GM19240 (cell line): ENCODE data around the gene HNRNPH1.
A peak's percentile ranks its signal among the peaks of the same experiment; 100 is the strongest.
"Not testable (repeated sequence)": the region's sequence is repeated elsewhere in the genome, so short reads cannot be mapped to it uniquely, and the experiment has no call there.

ENCODE experiments used
- DNase-seq: peaks from one replicate; pipeline ENCODE4 v3.0.0; 2011; ENCODE audit warnings: low spot score; ENCODE audit not compliant: insufficient read length

The HNRNPH1 gene, protein sequence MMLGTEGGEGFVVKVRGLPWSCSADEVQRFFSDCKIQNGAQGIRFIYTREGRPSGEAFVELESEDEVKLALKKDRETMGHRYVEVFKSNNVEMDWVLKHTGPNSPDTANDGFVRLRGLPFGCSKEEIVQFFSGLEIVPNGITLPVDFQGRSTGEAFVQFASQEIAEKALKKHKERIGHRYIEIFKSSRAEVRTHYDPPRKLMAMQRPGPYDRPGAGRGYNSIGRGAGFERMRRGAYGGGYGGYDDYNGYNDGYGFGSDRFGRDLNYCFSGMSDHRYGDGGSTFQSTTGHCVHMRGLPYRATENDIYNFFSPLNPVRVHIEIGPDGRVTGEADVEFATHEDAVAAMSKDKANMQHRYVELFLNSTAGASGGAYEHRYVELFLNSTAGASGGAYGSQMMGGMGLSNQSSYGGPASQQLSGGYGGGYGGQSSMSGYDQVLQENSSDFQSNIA

DNA sequence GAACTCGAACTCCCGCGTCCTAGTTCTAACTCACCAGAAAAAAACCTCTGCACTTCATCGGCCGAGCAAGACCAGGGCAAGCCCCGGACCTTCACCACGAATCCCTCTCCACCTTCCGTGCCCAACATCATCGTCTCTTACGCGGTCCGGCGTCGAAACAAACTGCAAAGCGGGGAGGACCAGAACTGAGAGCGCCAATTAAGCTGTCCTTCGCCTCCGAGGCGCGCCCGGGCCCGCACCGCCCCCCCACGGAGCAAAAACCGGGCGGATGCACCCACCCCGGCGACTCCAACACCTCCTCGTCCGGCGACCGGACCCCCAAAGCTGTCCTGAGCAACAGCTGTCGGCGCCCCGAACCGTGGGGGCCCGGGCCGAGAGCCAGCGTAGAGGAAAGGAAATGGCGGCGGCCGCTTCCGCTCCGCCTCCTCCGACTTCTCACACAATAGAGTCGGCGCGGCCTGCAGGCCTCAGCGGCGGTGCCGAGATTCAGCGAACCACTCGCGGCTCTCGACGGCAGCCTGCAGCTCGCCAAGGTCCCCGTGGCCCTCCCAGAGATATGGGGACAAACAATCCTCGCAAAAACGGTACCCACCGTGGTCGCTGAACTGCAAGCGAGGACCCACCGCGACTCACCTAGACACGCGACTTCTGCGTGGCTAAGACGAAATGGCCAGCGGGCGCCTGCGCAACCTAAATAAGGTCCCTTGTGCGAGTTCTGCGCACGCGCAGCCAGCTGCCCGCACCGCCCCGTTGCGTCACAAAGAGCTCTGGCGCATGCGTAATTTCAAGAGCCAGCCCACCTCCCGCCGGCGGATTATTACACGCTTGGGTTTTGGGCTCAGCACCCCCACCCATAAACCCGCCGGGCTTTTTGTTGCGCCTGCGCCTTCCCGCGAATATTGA, at the start of gene HNRNPH1:
Gene HNRNPH1 (minus strand): TSS at position 669 of the 903 bp plus-strand sequence. CDS start 538 bp downstream, at position 131.
- DNase-seq = peak; percentile 98

DNA sequence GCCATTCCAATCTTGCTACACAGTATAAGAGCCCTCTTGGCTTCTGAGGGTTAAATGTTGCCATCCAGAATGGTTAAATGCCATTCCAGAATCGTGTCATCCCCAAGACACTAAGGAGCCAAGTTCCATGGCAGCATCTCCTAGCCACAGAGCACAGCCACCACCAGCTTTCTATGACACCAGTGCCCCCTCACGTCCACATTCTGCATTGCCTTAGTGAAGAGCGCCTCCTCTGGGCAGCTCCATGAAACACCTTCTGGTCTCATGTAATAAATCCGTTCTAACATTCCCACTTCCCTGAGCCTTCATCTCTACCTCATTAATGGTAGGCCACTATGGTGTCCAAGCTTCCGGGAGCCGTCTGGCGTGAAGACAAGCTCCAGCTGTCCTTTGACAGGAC, 44.9 kb upstream of the HNRNPH1 start:
- no peak for DNase-seq

DNA sequence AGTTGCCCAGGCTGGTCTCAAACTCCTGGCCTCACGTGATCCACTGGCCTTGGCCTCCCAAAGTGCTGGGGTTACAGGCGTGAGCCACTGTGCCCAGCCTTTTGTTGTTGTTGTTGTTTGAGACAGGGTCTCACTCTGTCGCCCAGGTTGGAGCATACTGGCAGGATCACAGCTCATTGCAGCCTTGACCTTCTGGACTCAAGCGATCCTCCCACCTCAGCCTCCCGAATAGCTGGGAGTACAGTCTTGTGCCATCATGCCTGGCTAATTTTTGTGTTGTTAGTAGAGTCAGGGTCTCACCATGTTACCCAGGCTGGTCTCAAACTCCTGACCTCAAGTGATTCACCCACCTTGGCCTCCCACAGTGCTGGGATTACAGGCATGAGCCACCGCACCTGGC, 38.2 kb upstream of the HNRNPH1 start:
- not testable (repeated sequence) for DNase-seq

DNA sequence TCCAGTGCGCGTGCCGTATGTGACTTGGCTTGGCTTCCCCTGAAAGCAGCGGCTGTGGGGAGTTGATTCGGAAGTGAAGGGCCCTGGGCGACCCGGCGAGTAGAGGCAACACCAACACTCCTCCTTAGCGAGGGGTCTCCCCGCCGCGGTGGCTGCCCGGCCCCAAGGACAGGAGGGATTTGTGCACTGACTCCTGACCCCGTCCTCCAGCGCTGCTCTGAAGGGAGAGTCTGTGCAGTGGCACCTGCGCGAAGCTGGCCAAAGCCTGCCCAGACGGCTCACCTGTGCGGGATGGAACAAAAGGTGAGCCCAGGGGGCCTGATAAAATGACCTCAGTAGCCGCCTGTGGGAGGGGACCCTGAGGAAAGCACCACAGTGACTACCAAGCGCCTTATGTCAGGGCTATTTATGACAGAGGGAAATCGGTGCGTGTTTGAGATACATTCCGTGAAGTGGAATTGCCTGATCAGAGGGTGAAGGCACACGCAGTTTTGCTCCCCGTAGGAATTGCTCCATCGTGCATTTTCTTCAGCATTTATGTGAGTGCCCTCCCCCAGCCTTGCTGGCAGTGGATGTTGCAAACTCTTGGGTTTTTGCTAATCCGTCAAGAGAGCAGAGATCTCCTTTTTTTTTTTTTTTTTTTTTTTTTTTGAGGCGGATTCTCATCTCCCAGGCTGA, 34.8 kb upstream of the HNRNPH1 start:
- DNase-seq = not testable (repeated sequence)

DNA sequence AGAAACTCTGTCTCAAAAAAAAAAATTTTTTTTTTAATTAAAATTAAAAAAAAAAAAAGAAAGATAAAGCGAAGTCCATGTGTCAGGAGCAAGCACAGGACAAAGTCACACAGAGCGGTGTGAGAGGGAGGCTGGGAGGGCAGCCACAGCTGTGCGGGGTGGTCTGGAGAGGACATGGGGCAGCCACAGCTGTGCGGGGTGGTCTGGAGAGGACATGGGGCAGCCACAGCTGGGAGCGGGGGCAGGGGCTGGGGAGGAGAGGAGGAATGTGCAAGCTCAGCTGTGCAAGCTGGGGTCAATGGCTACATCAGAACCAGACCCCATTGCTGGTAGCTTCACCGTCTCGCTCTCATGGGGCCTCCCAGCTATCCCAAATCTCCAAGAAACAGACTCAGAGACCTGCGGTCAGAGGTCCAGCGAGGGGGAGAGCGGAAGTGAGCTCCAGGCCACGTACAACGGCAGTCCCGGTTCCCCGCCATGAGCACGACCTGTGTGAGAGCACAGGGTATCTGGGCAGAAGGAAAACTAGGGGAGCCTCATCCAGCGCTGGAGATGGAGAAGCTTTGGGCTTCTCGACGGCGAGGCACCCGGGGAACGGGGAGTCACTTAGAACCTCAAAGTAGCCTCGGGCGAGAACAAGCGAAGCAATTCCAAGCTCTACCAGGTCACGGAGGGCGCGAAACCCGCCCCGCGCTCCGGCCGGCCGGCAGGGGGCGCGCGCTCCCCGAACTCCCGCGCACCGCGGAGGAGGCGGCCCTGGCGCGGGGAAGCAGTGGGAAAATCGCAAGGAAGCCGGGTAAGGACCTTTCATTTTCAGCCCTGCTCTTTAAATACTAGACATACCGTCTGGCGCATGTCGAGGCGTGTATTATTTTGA, 34.1 kb upstream of the HNRNPH1 start:
- not testable (repeated sequence) for DNase-seq

DNA sequence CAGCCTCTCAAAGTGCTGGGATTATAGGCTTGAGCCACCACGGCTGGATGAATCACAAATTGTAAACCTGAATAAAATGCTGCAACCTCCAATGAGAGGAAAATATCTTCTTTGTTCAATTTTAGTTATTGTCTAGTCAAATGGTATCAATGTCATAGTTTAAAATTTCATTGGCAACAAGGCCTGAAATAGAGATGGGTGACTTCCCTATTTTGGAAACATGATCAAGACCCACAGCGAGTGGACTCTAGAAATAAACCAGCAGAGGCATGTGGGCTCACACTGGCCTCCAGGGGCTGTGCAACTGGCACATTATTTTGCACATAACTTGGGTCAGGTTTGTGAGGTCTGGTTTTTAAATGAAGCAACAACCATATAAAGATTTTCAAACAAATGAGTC, 29.7 kb upstream of the HNRNPH1 start:
- DNase-seq = not testable (repeated sequence)

DNA sequence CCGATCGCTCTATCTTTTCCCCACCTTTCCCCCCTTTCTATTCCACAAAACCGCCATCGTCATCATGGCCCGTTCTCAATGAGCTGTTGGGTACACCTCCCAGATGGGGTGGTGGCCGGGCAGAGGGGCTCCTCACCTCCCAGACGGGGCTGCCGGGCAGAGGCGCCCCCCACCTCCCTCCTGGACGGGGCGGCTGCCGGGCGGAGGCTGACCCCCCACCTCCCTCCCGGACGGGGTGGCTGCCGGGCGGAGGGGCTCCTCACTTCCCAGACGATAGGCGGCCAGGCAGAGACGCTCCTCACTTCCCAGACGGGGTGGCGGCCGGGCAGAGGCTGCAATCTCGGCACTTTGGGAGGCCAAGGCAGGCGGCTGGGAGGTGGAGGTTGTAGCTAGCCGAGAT, 26.8 kb upstream of the HNRNPH1 start:
- DNase-seq = not testable (repeated sequence)

DNA sequence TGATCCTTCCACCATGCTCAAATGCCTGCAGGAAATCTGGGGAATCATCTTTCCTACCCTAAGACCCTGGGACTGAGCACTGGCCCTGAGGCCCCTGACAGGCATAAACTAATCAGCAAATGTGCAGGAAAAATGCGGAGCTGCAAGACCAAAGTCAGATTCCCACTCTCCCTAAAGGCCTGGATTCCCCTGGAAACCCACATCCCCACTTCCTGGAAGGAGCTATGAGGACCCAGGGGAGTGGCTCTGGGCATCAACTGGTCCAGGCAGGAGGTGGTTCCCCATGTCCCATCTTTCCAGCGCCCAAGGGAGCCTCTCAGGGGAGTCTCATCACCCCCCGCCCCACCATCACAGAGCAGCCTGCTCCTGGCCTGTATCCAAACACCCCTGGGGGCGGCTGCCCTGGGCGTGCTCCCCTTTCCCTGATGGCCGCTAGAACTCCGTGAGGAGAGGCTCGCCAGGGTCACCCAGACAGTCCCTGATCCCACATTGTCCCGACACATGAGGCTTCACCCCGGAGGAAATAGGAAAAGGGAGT, 25.8 kb upstream of the HNRNPH1 start:
- not testable (repeated sequence) for DNase-seq

DNA sequence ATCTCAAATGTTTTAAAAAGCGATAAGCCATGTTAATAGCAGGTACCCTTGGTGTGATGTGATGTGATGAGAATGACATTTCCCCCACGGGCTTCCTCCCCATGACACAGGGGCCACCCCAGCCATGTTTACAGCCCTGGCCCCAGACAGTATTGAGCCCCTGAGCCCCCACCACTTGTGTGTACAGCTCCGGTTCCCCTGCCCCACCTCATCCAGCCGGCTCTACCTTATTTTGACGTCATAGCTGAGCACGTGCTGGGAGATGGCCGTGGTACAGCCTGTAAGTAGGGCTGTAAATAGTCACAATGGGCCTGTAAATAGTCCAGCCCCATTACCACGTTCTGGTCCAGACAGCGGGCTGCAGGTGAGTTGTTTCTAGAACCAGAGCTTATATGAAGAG, 24.9 kb upstream of the HNRNPH1 start:
- DNase-seq = no peak

DNA sequence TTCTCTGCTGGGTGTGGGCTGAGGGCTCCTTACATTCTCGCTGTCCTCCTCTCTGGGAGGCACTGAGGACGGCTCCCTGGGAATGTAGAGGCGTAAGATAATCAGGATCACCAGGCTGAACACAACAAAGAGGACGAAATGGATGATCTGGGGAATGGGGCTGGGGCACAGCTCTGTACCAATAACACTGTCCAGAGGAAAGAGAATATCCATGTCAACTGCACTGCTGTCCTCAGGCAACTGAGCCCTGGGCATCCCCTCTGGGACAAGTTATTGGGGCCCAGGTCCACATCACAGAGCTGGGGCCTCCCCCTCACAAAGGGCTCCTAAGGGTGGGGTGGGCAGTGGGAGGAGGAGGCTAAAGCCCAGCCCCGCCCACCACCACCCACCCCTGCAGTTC, 21.3 kb upstream of the HNRNPH1 start:
- not testable (repeated sequence) for DNase-seq

DNA sequence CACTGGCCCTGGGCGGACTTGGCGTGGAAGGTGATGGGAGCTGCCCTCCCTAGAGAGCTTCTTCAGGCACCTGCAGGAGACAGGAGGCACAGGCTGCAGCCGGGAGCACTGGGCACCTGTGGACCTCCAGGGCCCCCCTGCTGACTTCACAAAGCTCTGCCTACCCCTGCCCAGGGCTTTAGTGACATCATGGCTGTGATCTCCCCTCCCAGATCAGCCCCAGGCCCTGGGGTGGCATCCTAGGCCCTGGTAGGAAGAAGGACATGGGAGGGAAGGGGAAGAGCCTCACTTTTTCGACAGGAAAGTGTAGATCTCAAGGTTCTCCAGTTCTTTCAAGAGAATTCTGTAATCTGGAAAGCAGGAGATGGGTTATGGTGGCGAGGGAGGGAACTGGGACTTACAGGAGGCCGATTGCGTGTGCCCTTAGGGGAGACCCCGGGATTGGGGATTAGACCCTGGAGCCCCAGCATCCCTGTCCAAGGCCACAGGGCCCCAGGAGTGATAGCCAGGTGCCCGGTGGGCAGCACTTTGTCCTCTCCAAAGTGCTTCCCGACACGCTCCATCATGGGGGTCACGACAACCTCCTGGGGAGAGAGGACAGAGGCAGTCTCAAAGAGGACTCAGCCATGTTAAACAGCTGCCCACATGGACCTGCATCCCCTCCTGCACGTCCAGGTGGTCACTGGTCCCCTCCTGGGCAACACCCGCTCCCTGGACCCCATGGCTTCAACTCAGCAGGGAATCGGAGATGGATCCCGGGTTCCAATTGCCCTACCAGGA, 19.9 kb upstream of the HNRNPH1 start:
- not testable (repeated sequence) for DNase-seq

DNA sequence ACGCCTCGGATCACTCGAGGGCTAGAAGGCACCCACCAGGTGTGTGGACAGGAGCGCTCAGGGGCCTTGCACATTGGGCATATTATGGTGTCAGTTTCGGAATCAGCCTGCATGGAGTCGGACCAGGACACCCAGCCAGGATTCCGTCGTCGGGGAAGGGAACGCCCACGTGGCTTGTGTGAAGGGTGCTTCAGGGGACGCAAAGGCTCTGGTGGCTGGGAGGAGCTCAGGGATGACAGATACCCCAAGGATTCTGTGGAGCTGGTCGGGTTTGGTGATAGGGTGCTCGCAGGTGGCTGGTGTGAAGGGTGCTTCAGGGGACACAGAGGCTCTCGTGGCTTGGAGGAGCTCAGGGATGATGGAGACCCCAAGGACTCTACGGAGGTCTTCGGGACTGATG, 19.2 kb upstream of the HNRNPH1 start:
- not testable (repeated sequence) for DNase-seq

DNA sequence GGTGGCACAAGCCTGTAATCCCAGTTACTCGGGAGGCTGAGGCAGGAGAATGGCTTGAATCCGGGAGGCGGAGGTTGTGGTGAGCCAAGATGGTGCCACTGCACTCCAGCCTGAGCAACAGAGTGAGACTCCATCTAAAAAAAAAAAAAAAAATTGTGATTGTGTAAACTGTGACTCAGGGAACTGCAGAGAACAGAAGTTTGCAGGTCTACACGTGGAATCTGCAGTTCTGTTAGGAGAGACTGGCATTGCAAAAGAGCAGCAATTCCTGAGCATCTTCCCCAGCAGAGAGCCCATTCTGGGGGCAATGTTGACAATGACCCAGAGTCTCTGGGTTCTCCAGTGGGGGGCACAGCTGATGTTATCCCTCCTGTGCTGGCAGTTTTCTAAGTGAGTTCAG, 18.3 kb upstream of the HNRNPH1 start:
- not testable (repeated sequence) for DNase-seq

DNA sequence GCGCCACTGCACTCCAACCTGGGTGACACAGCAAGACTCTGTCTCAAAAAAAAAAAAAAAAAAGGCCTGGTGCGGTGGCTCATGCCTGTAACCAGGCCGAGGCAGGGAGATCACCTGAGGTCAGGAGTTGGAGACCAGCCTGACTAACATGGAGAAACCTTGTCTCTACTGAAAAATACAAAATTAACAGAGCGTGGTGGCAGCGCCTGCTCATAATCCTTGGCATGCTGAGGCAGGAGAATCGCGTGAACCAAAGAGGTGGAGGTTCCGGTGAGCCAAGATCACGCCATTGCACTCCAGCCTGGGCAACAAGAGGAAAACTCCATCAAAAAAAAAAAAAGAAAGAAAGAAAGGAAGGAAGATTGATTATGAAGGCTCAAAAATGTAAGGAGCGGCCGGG, 15.8 kb upstream of the HNRNPH1 start:
- not testable (repeated sequence) for DNase-seq

DNA sequence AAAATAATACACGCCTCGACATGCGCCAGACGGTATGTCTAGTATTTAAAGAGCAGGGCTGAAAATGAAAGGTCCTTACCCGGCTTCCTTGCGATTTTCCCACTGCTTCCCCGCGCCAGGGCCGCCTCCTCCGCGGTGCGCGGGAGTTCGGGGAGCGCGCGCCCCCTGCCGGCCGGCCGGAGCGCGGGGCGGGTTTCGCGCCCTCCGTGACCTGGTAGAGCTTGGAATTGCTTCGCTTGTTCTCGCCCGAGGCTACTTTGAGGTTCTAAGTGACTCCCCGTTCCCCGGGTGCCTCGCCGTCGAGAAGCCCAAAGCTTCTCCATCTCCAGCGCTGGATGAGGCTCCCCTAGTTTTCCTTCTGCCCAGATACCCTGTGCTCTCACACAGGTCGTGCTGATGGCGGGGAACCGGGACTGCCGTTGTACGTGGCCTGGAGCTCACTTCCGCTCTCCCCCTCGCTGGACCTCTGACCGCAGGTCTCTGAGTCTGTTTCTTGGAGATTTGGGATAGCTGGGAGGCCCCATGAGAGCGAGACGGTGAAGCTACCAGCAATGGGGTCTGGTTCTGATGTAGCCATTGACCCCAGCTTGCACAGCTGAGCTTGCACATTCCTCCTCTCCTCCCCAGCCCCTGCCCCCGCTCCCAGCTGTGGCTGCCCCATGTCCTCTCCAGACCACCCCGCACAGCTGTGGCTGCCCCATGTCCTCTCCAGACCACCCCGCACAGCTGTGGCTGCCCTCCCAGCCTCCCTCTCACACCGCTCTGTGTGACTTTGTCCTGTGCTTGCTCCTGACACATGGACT, 11.1 kb upstream of the HNRNPH1 start:
- DNase-seq = not testable (repeated sequence)

DNA sequence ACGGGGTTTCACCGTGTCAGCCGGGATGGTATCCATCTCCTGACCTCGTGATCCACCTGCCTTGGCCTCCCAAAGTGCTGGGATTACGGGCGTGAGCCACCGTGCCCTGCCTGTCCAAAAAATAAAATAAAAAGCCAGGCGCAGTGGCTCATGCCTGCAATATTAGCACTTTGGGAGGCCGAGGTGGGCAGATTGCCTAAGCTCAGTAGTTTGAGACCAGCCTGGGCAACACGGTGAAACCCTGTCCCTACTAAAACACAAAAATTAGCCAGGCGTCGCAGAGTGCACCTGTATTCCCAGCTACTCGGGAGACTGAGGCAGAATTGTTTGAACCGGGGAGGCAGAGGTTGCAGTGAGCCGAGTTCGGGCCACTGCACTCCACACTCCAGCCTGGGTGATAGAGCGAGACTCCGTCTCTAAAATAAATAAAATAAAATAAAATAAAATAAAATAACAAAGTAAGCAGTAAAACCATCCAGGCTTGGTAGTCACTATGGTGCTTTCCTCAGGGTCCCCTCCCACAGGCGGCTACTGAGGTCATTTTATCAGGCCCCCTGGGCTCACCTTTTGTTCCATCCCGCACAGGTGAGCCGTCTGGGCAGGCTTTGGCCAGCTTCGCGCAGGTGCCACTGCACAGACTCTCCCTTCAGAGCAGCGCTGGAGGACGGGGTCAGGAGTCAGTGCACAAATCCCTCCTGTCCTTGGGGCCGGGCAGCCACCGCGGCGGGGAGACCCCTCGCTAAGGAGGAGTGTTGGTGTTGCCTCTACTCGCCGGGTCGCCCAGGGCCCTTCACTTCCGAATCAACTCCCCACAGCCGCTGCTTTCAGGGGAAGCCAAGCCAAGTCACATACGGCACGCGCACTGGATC, 10.3 kb upstream of the HNRNPH1 start:
- not testable (repeated sequence) for DNase-seq

DNA sequence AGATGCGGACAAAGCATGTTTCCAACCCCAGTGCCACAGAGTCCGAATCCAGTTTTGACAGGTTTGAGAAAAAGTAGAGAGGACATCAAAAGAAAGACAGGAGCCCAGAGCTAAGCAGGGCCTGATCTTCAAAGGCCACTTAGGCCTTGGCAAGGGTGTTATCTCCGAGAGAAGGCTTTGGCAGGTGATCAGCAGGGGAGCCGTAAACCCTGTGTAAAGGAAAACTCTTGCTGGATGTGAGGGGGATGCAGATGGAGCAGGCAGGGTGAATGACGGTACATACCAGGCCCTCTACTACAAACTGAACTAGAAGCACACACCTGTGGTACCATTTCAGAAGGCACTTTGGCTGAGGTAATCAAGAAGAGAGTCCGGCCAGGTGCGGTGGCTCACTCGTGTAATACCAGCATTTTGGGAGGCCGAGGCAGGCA, 1.4 kb upstream of the HNRNPH1 start:
- DNase-seq = no peak
